Measurements from ENCODE around the gene BNC2.
"Not testable (repeated sequence)": the region's sequence is repeated elsewhere in the genome, so short reads cannot be mapped to it uniquely, and the experiment has no call there.

Gene BNC2

GRCh38 chr9:16542290-16542689 is 328.2 kb downstream of the BNC2 start:
- Mint-ChIP-seq H3K27ac (no peak overlapping the region), H3K9me3 (no peaks in the 10 kb centered on the region), H3K4me1 (ENCODE audit: low read depth) (no peaks in the 10 kb centered on the region), H3K27me3 (ENCODE audit: low read depth) (no peaks in the 10 kb centered on the region), H3K4me3 (no peak overlapping the region), H3K36me3 (ENCODE audit: low read depth) (no peaks in the 10 kb centered on the region)

GRCh38 chr9:16540743-16541613 is 329.5 kb downstream of the BNC2 start:
- Mint-ChIP-seq H3K9me3 (no peaks in the 10 kb centered on the region), H3K4me3 (no peak overlapping the region), H3K27ac (no peak overlapping the region), H3K4me1 (ENCODE audit: low read depth) (no peaks in the 10 kb centered on the region), H3K27me3 (ENCODE audit: low read depth) (no peaks in the 10 kb centered on the region), H3K36me3 (ENCODE audit: low read depth) (no peaks in the 10 kb centered on the region)

GRCh38 chr9:16539626-16540025 is 330.8 kb downstream of the BNC2 start:
- H3K27me3 Mint-ChIP-seq (ENCODE audit: low read depth): not testable (repeated sequence)

GRCh38 chr9:16535555-16535954 is 334.9 kb downstream of the BNC2 start:
- no peaks in the 10 kb centered on the region for H3K9me3 Mint-ChIP-seq
- H3K36me3 Mint-ChIP-seq (ENCODE audit: low read depth): no peaks in the 10 kb centered on the region
- no peak overlapping the region for H3K4me3 Mint-ChIP-seq
- no peaks in the 10 kb centered on the region for H3K4me1 Mint-ChIP-seq (ENCODE audit: low read depth)
- H3K27ac Mint-ChIP-seq: no peak overlapping the region
- H3K27me3 Mint-ChIP-seq (ENCODE audit: low read depth): no peaks in the 10 kb centered on the region

More at GRCh38 chr9:16539626-16540025, 330.8 kb downstream of the BNC2 start:
- not testable (repeated sequence) for H3K36me3 Mint-ChIP-seq (ENCODE audit: low read depth); H3K27ac Mint-ChIP-seq; H3K4me1 Mint-ChIP-seq (ENCODE audit: low read depth); H3K4me3 Mint-ChIP-seq; H3K9me3 Mint-ChIP-seq

GRCh38 chr9:16532681-16533450 is 337.6 kb downstream of the BNC2 start:
- no peak overlapping the region for H3K4me3 Mint-ChIP-seq
- no peak overlapping the region for H3K27ac Mint-ChIP-seq
- H3K4me1 Mint-ChIP-seq (ENCODE audit: low read depth): no peaks in the 10 kb centered on the region
- H3K27me3 Mint-ChIP-seq (ENCODE audit: low read depth): no peaks in the 10 kb centered on the region
- no peaks in the 10 kb centered on the region for H3K9me3 Mint-ChIP-seq
- H3K36me3 Mint-ChIP-seq (ENCODE audit: low read depth): no peaks in the 10 kb centered on the region

DNA sequence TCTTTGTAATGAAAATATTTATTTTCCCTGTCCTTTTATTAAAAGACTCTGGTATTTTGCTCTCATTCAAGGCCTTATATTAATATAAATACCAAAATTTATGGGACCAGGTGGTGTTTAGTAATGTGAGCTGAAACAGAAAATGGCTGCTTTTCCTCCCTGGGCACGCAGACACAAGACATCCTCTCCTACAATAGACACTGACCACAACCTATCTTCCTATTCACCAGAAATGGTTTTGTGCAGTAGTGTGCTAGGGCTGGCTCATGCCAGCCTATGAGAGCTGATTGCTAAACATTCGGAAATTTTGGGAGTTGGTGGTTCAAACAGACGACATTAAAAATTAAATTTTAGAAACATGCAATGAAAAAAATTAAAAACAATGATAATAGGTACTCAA is 338.2 kb downstream of the BNC2 start:
- Mint-ChIP-seq H3K4me1 (ENCODE audit: low read depth) (no peaks in the 10 kb centered on the region), H3K27ac (no peak overlapping the region), H3K9me3 (no peaks in the 10 kb centered on the region), H3K4me3 (no peak overlapping the region), H3K36me3 (ENCODE audit: low read depth) (no peaks in the 10 kb centered on the region), H3K27me3 (ENCODE audit: low read depth) (no peaks in the 10 kb centered on the region)

DNA sequence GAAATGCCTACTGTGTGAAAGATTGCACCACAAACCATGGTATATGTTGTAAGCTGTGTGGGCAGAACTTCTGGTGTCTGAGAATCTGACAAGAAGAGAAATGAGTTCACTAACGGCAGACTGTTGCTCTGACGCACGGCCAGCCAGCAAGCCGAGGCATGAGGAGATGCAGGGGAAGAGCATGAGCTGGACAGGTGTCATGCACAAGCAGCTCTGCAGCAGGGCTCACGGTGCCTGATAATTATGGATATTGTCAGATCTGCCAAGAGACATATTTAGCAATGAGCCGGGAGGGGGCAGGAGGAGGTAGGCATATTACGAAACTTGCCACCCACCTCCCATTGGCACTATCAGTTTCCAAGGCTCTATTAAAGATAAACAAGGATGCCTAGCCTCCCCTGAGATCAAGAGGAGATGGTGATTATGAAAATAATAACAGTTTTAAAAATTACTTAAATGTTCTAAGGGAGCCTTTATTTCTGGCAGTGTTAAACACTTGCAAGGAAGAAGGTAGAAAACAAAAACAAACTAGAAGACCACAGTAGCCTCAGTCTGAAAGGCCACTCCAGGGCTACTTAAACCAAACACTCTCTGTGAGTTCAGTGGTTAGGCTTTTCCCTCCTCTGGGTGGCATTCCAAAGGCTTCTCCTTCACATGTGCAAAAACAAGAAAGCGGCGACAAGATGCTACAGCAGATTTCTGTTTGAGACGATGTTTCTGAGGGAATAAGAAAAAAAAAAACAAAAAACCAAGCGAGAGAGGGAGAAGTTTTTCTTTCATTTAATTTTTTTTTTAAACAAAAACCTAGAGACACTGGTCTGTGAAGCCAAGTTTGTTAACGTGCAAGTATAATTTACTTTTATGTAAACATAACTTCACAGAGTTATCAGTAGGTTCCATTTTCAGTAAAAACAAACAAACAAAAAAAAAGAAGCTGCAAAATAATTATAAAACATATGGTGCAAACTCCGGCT is 339.5 kb downstream of the BNC2 start:
- Mint-ChIP-seq H3K9me3 (no peaks in the 10 kb centered on the region), H3K36me3 (ENCODE audit: low read depth) (no peaks in the 10 kb centered on the region), H3K27me3 (ENCODE audit: low read depth) (no peaks in the 10 kb centered on the region), H3K4me3 (no peak overlapping the region), H3K27ac (no peak overlapping the region), H3K4me1 (ENCODE audit: low read depth) (no peaks in the 10 kb centered on the region)

GRCh38 chr9:16527573-16527972 is 342.9 kb downstream of the BNC2 start:
- Mint-ChIP-seq H3K27me3 (ENCODE audit: low read depth) (no peaks in the 10 kb centered on the region), H3K4me3 (no peak overlapping the region), H3K27ac (no peak overlapping the region), H3K9me3 (no peaks in the 10 kb centered on the region), H3K36me3 (ENCODE audit: low read depth) (no peaks in the 10 kb centered on the region), H3K4me1 (ENCODE audit: low read depth) (no peaks in the 10 kb centered on the region)

- Mint-ChIP-seq H3K27ac (no peak overlapping the region), H3K9me3 (no peaks in the 10 kb centered on the region)
Measured at GRCh38 chr9:16526380-16526779, 344.1 kb downstream of the BNC2 start.

GRCh38 chr9:16524823-16525222 is 345.6 kb downstream of the BNC2 start:
- H3K9me3 Mint-ChIP-seq: no peaks in the 10 kb centered on the region
- H3K36me3 Mint-ChIP-seq (ENCODE audit: low read depth): no peaks in the 10 kb centered on the region
- H3K4me1 Mint-ChIP-seq (ENCODE audit: low read depth): no peaks in the 10 kb centered on the region
- H3K27ac Mint-ChIP-seq: no peak overlapping the region
- no peak overlapping the region for H3K4me3 Mint-ChIP-seq
- H3K27me3 Mint-ChIP-seq (ENCODE audit: low read depth): no peaks in the 10 kb centered on the region

More at GRCh38 chr9:16526380-16526779, 344.1 kb downstream of the BNC2 start:
- H3K36me3 Mint-ChIP-seq (ENCODE audit: low read depth): no peaks in the 10 kb centered on the region
- H3K4me3 Mint-ChIP-seq: no peak overlapping the region
- H3K27me3 Mint-ChIP-seq (ENCODE audit: low read depth): no peaks in the 10 kb centered on the region
- no peaks in the 10 kb centered on the region for H3K4me1 Mint-ChIP-seq (ENCODE audit: low read depth)

- Mint-ChIP-seq H3K36me3 (ENCODE audit: low read depth) (no peaks in the 10 kb centered on the region), H3K9me3 (no peaks in the 10 kb centered on the region), H3K27ac (no peak overlapping the region), H3K27me3 (ENCODE audit: low read depth) (no peaks in the 10 kb centered on the region), H3K4me1 (ENCODE audit: low read depth) (no peaks in the 10 kb centered on the region), H3K4me3 (no peak overlapping the region)
Measured at GRCh38 chr9:16524078-16524477, 346.4 kb downstream of the BNC2 start.

DNA sequence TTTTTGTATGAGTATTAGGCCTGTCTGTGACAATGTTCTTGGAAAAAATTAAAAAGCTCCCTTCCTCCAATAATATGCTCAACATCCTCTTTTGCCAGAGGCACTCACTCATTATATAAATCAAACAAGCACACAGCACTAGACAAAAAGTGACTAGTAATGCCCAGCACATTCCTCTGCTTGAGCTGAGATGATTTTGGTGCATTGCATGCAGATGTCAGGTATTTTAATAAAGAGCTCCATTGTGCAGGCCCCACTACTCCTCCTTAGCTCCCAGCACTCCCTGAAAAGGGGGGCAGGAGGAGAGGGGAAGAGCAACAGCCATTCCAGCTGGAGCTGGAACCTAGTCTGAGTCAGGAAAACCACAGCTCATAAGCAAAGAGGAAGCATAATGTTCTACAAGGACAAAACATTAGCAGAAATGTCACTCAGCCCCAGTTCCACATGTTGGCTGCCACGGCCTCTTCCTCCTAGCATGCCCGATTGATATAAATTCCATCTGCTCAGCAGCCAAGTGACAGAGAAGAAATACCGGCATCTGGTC is 348.5 kb downstream of the BNC2 start:
- Mint-ChIP-seq H3K9me3 (no peaks in the 10 kb centered on the region), H3K36me3 (ENCODE audit: low read depth) (no peaks in the 10 kb centered on the region), H3K27me3 (ENCODE audit: low read depth) (no peaks in the 10 kb centered on the region), H3K27ac (no peak overlapping the region), H3K4me1 (ENCODE audit: low read depth) (no peaks in the 10 kb centered on the region), H3K4me3 (no peak overlapping the region)

GRCh38 chr9:16519001-16519400 is 351.5 kb downstream of the BNC2 start:
- H3K4me1 Mint-ChIP-seq (ENCODE audit: low read depth): no peaks in the 10 kb centered on the region
- no peak overlapping the region for H3K27ac Mint-ChIP-seq
- no peaks in the 10 kb centered on the region for H3K36me3 Mint-ChIP-seq (ENCODE audit: low read depth)
- no peaks in the 10 kb centered on the region for H3K27me3 Mint-ChIP-seq (ENCODE audit: low read depth)
- no peaks in the 10 kb centered on the region for H3K9me3 Mint-ChIP-seq
- no peak overlapping the region for H3K4me3 Mint-ChIP-seq

DNA sequence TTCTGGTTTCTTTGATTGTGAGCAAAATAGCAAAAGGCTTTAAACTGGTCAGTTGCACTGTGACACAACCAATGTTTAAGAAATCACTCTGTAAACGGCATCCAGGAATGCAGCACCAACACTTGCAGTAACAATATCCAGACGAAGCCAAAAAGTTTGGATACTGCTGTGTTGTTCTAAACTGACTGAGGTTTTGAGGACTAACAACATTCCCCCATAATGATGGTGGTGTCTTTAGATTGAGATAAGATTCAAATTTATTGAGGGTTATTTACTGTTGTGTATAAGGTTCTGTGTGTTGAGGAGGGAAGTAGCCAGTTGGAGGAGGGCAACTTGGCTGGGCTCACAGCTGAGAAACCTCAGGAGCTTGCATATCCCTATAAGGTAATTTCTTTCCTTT is 353.6 kb downstream of the BNC2 start:
- Mint-ChIP-seq H3K9me3 (no peaks in the 10 kb centered on the region), H3K27ac (no peak overlapping the region), H3K27me3 (ENCODE audit: low read depth) (no peaks in the 10 kb centered on the region), H3K4me3 (no peak overlapping the region), H3K36me3 (ENCODE audit: low read depth) (no peaks in the 10 kb centered on the region), H3K4me1 (ENCODE audit: low read depth) (no peaks in the 10 kb centered on the region)
